Activated CD4-positive, CD25-positive, alpha-beta regulatory T cell treated with anti-CD3 and anti-CD28 coated beads, Interleukin-2, amount 50 U/mL, for 72 hours (primary cell): ENCODE data around the gene ZFYVE16.
"Not testable (repeated sequence)": the region's sequence is repeated elsewhere in the genome, so short reads cannot be mapped to it uniquely, and the experiment has no call there.

ENCODE experiments used
- DNase-seq: peaks from one replicate; pipeline ENCODE4 v3.0.0; 2021

Gene ZFYVE16

DNA sequence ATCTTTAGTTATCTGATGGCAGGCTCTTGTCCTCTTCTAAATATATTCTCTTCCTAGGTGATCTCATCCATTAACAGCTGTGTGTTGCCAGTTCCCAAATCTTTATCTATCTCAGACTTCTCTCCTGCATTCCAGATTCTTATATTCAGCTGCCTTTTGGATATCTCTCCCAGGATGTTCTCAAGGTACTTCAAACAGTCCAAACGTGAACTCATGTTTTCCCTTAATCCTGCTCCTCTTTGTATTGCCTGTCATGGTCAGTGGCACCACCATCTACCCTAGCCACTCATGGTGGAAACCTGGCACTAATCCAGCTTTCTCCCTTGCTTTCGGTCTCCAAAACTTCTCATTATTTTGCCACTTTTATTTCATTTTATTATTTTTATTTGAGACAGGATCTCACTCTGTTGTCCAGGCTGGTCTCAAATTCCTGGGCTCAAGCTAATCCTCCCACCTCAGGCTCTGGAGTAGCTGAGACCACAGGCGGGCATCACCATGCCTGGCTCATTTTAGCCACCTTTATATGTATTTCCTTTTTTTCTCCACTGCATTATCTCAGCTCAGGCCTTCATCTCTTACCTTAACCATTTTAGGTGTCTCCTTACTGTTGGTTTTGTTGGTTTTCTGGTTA is 3.8 kb downstream of the ZFYVE16 start:
- DNase-seq, result no peak

DNA sequence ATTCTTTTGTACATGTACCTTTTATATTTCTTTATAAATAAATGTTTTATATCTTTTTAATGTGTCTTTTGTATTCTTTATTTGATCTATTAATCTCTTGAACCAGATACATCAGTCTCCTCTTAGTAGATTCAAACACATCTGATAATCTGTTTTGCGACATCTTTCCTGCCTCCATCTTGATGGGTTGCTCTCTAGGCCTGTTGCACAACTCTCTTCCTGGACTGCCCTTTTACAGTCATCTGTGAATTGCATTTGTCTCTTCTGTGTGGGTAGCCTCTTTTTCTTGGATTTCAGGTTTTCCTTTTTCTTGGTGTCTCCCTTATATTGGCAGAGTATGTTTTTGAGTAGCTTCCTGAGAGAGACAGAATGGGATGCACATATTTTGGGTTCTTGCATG is 6.2 kb downstream of the ZFYVE16 start:
- no peak for DNase-seq

GRCh38 chr5:80417973-80418372 is 10.1 kb downstream of the ZFYVE16 start:
- DNase-seq, result no peak

GRCh38 chr5:80424365-80424764 is 16.5 kb downstream of the ZFYVE16 start:
- not testable (repeated sequence) for DNase-seq

GRCh38 chr5:80435476-80435875 is 27.6 kb downstream of the ZFYVE16 start:
- no peak for DNase-seq

DNA sequence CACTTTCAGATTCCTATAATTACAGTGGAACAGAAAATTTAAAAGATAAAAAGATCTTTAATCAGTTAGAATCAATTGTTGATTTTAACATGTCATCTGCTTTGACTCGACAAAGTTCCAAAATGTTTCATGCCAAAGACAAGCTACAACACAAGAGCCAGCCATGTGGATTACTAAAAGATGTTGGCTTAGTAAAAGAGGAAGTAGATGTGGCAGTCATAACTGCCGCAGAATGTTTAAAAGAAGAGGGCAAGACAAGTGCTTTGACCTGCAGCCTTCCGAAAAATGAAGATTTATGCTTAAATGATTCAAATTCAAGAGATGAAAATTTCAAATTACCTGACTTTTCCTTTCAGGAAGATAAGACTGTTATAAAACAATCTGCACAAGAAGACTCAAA is 29.5 kb downstream of the ZFYVE16 start:
- DNase-seq, result no peak

DNA sequence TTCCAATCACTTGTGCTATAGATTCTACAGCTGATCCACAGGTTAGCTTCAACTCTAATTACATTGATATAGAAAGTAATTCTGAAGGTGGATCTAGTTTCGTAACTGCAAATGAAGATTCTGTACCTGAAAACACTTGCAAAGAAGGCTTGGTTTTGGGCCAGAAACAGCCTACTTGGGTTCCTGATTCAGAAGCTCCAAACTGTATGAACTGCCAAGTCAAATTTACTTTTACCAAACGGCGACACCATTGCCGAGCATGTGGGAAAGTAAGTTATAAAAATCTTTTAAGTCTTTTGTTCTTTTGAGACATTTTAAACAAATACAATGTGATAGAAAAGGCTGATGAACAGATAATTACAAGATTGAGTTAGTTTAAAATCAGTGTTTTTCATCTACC is 30.9 kb downstream of the ZFYVE16 start:
- DNase-seq, result no peak

GRCh38 chr5:80439213-80439612 is 31.3 kb downstream of the ZFYVE16 start:
- no peak for DNase-seq

GRCh38 chr5:80442742-80443141 is 34.9 kb downstream of the ZFYVE16 start:
- DNase-seq, result no peak

DNA sequence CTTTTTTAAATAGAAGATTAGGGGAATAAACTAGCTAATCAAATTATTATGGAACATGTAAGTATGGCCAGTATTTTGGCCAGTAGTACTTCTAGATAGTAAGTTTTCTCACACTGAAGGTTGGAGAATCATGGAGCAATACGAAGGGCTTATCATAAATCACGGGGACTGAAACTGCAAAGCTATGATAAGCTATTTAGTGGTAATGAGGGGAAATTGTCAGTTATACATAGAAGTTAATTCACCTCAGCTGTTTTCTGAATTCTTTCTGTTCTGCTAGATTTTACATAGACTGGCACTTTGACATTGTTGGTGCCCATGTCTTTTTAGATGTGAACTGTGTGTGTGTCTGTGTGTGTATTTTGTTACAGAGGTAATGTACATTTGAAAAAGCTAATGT is 45.5 kb downstream of the ZFYVE16 start:
- DNase-seq, result no peak

- DNase-seq, result no peak
These were observed 55.4 kb downstream of the ZFYVE16 start for GRCh38 chr5:80463269-80463668.

DNA sequence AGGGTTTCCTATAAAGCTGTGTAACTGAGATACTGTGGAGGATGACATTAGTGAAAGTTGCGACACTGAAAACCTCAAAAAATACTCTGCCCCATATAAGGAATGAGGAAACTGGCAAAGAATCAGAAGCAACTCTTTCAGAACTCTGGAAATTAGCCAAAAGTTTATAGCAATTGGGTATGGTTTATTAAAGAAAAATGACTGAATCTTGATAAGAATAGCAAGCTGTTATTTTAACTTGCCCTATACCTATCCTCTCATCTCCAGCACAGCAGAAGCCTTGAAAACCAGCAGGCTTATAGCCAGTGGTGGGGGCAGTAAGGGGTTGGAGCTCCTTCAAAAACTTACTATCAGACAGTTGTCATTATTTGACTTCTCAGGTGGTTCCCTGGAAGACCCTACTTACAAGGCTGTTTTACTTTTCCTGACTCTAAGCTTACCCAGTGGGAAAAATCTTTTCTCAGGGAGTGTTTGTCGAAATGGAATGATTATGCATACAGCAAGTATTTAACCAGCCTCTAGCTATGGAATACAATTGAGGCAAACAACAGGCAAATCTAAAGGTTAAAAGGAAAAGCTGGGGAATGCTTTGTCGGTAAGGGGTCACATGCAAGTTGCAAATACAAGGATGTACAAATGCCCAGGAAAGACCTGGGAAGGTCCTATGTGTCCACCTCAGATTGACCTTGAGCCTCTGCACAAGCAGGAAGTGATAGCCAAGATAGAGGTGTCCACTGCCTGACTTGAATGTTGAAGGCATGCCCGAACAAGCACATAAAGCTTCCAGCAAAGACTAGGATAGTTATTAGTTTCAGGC is 59.0 kb downstream of the ZFYVE16 start:
- DNase-seq, result no peak

GRCh38 chr5:80468131-80468530 is 60.3 kb downstream of the ZFYVE16 start:
- no peak for DNase-seq

- not testable (repeated sequence) for DNase-seq
These were observed 62.8 kb downstream of the ZFYVE16 start for GRCh38 chr5:80470631-80471030.

DNA sequence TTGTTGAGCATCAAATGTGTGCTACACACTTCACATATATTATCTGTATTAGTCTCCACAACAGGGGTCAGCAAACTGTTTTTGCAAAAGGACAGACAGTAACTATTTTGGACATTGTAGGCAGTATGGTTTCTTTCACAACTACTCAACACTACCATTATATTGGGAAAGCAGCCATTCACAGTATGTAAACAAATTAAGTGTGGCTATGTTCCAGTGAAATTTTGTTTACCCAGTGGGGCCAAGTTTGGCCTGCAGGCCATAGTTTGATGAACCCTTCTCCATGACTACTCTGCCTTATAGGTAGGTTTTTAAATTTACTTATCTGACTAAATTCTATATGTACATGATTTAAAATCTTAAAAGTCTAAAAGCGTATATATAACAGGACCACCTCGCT is 67.1 kb downstream of the ZFYVE16 start:
- no peak for DNase-seq

GRCh38 chr5:80479713-80480112 is 71.8 kb downstream of the ZFYVE16 start:
- DNase-seq, result no peak

DNA sequence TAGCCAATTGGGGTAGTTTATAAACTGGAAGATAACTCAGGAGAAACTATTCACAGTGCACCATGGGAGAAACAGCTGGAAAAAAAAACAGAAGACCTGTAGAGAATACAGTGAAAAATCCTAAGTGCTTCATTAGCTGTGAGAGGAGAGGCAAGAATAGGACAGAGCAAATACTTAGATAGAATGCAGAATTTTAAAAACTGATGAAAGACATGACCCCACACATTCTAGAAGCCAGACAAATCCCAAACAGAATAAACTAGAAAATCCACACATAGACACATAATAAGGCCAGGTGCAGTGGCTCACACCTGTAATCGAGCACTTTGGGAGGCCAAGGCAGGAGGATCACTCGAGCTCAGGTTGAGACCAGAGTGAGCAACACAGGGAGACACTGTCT is 72.5 kb downstream of the ZFYVE16 start:
- no peak for DNase-seq

- no peak for DNase-seq
These were observed 73.4 kb downstream of the ZFYVE16 start for GRCh38 chr5:80481019-80481893.

DNA sequence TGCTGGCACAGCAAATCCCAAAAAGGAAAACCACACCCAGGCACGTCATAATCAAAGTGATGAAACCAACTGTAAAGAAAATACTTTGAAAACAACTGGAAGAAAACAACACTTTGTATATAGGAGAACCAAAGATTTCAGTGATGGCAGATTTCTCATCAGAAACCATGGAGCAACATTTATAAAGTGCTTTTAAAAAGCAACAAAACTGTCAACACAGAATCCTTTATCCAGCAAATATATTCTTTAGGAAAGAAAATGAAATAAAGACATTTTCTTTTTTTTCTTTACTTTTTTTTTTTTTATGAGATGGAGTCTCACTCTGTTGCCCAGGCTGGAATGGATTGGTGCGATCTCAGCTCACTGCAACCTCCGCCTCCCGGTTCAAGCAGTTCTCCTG is 74.7 kb downstream of the ZFYVE16 start:
- DNase-seq, result no peak

DNA sequence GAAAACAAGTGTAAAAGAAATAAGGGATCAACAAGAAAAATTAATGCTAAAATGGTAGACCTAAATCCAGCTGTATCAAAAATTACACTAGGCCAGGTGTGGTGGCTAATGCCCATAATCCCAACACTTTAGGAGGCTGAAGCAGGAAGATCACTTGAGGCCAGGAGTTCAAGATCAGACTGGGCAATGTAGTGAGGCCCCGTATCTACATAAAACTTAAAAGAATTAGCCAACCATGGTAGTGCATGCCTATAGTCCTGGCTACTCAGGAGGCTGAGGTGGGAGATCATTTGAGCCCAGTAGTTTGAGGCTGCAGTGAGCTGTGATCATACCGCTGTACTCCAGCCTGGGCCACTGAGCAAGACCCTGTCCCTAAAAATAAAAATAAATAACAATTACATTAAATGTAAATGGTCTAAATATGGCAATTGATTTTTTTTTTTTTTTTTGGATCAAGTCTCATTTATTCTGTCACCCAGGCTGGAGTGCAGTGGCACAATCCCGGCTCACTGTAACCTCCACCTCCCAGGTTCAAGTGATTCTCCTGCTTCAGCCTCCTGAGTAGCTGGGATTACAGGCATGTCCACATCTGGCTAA is 75.9 kb downstream of the ZFYVE16 start:
- DNase-seq, result no peak

GRCh38 chr5:80487444-80487828 is 79.6 kb downstream of the ZFYVE16 start:
- DNase-seq, result no peak

DNA sequence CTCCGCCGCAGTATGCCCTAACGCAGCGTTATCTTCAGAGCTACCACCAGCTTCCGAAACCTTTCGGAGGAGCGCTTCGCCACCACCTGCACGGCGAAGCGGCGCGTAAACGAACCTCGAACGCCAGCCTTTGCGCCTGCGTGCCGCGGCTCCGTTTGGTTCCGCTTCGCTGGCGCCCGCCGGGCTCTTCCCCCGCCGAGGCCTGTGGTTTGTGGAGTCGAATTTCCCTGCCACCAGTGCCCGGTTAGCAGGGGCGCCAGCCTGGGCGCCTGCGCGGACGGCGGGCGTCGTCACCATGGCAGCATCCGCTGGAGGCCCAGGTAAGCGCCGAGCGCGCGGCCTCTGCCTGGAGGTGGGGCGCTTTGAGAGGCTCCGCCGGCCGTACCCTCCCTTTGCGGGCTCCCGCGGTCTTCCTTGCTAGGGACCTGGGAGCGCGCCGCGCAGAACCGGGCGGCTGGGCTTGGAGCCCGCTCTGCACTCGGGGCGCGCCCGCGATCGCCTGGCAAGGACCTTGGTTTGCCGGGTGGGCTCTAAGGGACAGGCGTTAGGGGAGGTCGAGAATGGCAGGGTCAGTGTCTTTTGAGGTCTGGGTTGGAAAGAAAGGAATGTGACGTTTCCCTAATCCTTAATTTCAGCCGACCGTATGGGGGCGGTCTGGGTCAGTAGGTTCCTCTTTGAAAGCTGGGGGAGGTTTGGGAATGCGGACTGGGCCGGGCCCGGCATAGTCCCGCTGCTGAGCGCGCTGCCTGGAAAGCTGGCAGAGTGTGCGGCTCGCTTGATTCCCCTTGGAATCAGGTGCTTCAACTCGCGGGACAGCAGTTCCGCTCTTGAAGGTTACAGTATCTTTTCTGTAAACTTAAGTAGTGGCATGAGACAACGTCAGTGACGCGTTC is 80.2 kb downstream of the ZFYVE16 start, which contains the start of gene FAM151B:
Gene FAM151B (plus strand): TSS at position 272 of the 893 bp plus-strand sequence. CDS start 24 bp downstream, at position 296.
- peak; percentile 67 for DNase-seq
